HCT116 (cell line): ENCODE measurements around the gene GMPPA. TPM values are rescaled to one million over a fixed set of nuclear protein-coding genes. Genes with fewer than 3 reads are reported as not detected.

Experiments used
- ATAC-seq: fragments of 200-7000 bp; cut with Tn5 transposase; 2 replicates; pipeline ENCODE4 v1.9.1; 2020; ENCODE audit warnings: mild to moderate bottlenecking, moderate library complexity
- BruUV-seq: library from RNA; stranded (reverse); fragments of 400-500 nt; replicated peaks from 2 replicates; lab custom pipeline; 2021; lab: Mats Ljungman, UMichigan
- CTCF ChIA-PET: fragments of 300-600 bp; sonication (Branson Sonifier 250); formaldehyde crosslinking; loops from one replicate; lab custom pipeline; 2021; ENCODE audit warnings: antibody characterized with exemption; lab: Charles Lee
- POLR2A ChIA-PET: fragments of 300-600, 350-600 bp; sonication (Branson Sonifier 250); formaldehyde crosslinking; loops from one replicate; lab custom pipeline; 2021; ENCODE audit warnings: antibody characterized with exemption; lab: Charles Lee
- RAD21 ChIA-PET, 2 experiments: fragments of 300-600 bp; sonication (Branson Sonifier 250); formaldehyde crosslinking; loops; one replicate each; lab custom pipeline; 2023; ENCODE audit warnings: low total read pairs in 2 of 2; ENCODE audit not compliant: uncharacterized antibody in 2 of 2, unreplicated experiment in 2 of 2, low non-redundant PET in 1 of 2; lab: Charles Lee
- DNase-seq: peaks from one replicate; pipeline ENCODE4 v3.0.0-alpha.2; 2010; ENCODE audit warnings: low read depth, low spot score
- H2AFZ ChIP-seq: fragments of 200-600 bp; shearing (Covaris generic), sonication (generic); 2 replicates; pipeline ENCODE4 v1.6.1; 2017; ENCODE audit warnings: low read depth, mixed run types, mixed read lengths, antibody characterized with exemption, low read length; ENCODE audit not compliant: poor library complexity, severe bottlenecking
- H3K27ac ChIP-seq: 2 replicates; pipeline ENCODE4 v1.5.1; 2012; ENCODE audit warnings: low read depth, low read length
- H3K27me3 ChIP-seq: fragments of 200-600 bp; sonication (generic); 2 replicates; pipeline ENCODE4 v1.6.1; 2016; ENCODE audit warnings: mixed run types, low read length, mixed read lengths; ENCODE audit not compliant: insufficient read depth
- H3K36me3 ChIP-seq, 2 experiments: fragments of 200-500 bp in 1 of 2; fragments of 200-600 bp in 1 of 2; sonication (Bioruptor generic) in 1 of 2; sonication (generic) in 1 of 2; 2 replicates each; pipeline versions ENCODE4 v1.5.1 to v1.6.1; 2014 to 2016; ENCODE audit warnings: low read length in 2 of 2, inconsistent platforms in 1 of 2, mixed read lengths in 1 of 2, mixed run types in 1 of 2; ENCODE audit not compliant: insufficient read depth in 2 of 2, control insufficient read depth in 1 of 2
- H3K4me1 ChIP-seq, 2 experiments: fragments of 200-600 bp in 1 of 2; sonication (generic) in 1 of 2; 2 replicates each; pipeline versions ENCODE4 v1.5.1 to v1.6.1; 2012 to 2017; ENCODE audit warnings: low read length in 2 of 2, inconsistent platforms in 1 of 2, mild to moderate bottlenecking in 1 of 2, mixed read lengths in 1 of 2, mixed run types in 1 of 2, moderate library complexity in 1 of 2; ENCODE audit not compliant: insufficient read depth in 2 of 2, control insufficient read depth in 1 of 2
- H3K4me2 ChIP-seq: fragments of 200-600 bp; sonication (generic); 2 replicates; pipeline ENCODE4 v1.6.1; 2017; ENCODE audit warnings: mixed run types, low read length, mixed read lengths
- H3K4me3 ChIP-seq, 2 experiments: fragments of 200-600 bp in 1 of 2; sonication (generic) in 1 of 2; replicated peaks in 1 of 2; 2 replicates each; pipeline ENCODE4 v1.5.1; 2011 to 2016; ENCODE audit warnings: low read length in 2 of 2, control low read depth in 1 of 2, low read depth in 1 of 2, mild to moderate bottlenecking in 1 of 2, mixed read lengths in 1 of 2, mixed run types in 1 of 2
- H3K79me2 ChIP-seq: fragments of 200-600 bp; sonication (generic); 2 replicates; pipeline ENCODE4 v1.6.1; 2017; ENCODE audit warnings: mild to moderate bottlenecking, mixed run types, low read length, moderate library complexity, mixed read lengths; ENCODE audit not compliant: insufficient read depth
- H3K9ac ChIP-seq: fragments of 200-600 bp; sonication (generic); 2 replicates; pipeline ENCODE4 v1.6.1; 2016; ENCODE audit warnings: low read length, mixed read lengths
- H3K9me2 ChIP-seq: fragments of 200-600 bp; sonication (generic), shearing (Covaris generic); 2 replicates; pipeline ENCODE4 v1.6.1; 2017; ENCODE audit warnings: mixed run types, mild to moderate bottlenecking, moderate library complexity; ENCODE audit not compliant: insufficient read depth
- H3K9me3 ChIP-seq, 2 experiments: fragments of 200-500 bp in 1 of 2; fragments of 200-600 bp in 1 of 2; sonication (Bioruptor generic) in 1 of 2; sonication (generic) in 1 of 2; 2 replicates each; pipeline ENCODE4 v1.6.1; 2014 to 2017; ENCODE audit warnings: low read length in 2 of 2, mixed read lengths in 2 of 2, inconsistent platforms in 1 of 2, low read depth in 1 of 2, mild to moderate bottlenecking in 1 of 2, mixed run types in 1 of 2, moderate library complexity in 1 of 2; ENCODE audit not compliant: control insufficient read depth in 1 of 2, insufficient read depth in 1 of 2
- H4K20me1 ChIP-seq: fragments of 200-600 bp; sonication (generic), shearing (Covaris generic); 2 replicates; pipeline ENCODE4 v1.6.1; 2017; ENCODE audit warnings: mixed run types, mild to moderate bottlenecking, moderate library complexity; ENCODE audit not compliant: insufficient read depth
- ATF3 ChIP-seq: IDR thresholded peaks from 2 replicates; pipeline ENCODE4 v1.6.1; 2012
- CEBPB ChIP-seq: IDR thresholded peaks from 2 replicates; pipeline ENCODE4 v1.6.1; 2012; ENCODE audit warnings: low read depth
- EZH2 ChIP-seq: fragments of 200-600 bp; sonication (generic); IDR thresholded peaks from 2 replicates; pipeline ENCODE4 v1.6.1; 2017; ENCODE audit warnings: antibody characterized with exemption, mixed run types
- FOSL1 ChIP-seq: IDR thresholded peaks from 2 replicates; pipeline ENCODE4 v1.6.1; 2012; ENCODE audit warnings: low read depth
- MAX ChIP-seq: IDR thresholded peaks from 2 replicates; pipeline ENCODE4 v1.6.1; 2012
- REST ChIP-seq: IDR thresholded peaks from 2 replicates; pipeline ENCODE4 v1.6.1; 2012; ENCODE audit warnings: low read depth
- YY1 ChIP-seq: IDR thresholded peaks from 2 replicates; pipeline ENCODE4 v1.6.1; 2011; ENCODE audit warnings: low read length, low read depth, moderate library complexity, mild to moderate bottlenecking; ENCODE audit not compliant: insufficient replicate concordance; ENCODE audit errors: extremely low read depth
- ZBTB33 ChIP-seq: IDR thresholded peaks from 2 replicates; pipeline ENCODE4 v1.6.1; 2011; ENCODE audit warnings: mild to moderate bottlenecking, low read length, moderate library complexity; ENCODE audit not compliant: insufficient replicate concordance; ENCODE audit errors: extremely low read depth
- ZFX ChIP-seq: fragments of 450-650 bp; IDR thresholded peaks from 2 replicates; pipeline ENCODE4 v1.6.1; 2017
- ZNF274 ChIP-seq: fragments of 200-500 bp; sonication (Bioruptor generic); IDR thresholded peaks from 2 replicates; pipeline ENCODE4 v1.6.1; 2014; ENCODE audit warnings: mild to moderate bottlenecking, low read depth, low read length, inconsistent platforms
- intact Hi-C: fragments of 100-400 bp; cut with micrococcal nuclease; formaldehyde crosslinking; loops from 2 replicates; pipeline ENCODE4 v1.10.0; 2022
- total RNA-seq: library from RNA; stranded (reverse); gene quantifications from one replicate; pipeline ENCODE4 v1.2.1, GENCODE V29; 2021; ENCODE audit not compliant: unreplicated experiment

Gene GMPPA
- total RNA-seq, 1 experiment from 2014 or later = 71.8 TPM

GRCh38 chr2:219526320-219527075 lies 27.8 kb downstream of the GMPPA start:
- Histone ChIP-seq H3K9ac (no peak overlapping the region), H3K27ac (no peak overlapping the region), H3K4me2 (no peak overlapping the region), H3K27me3 (no peaks in the 10 kb centered on the region), H3K9me2 (no peaks in the 10 kb centered on the region), H2AFZ (no peak overlapping the region), H3K36me3 (no peaks in the 10 kb centered on the region), H3K4me3 (no peak overlapping the region), H3K9me3 (no peaks in the 10 kb centered on the region), H4K20me1 (no peaks in the 10 kb centered on the region), H3K79me2 (no peaks in the 10 kb centered on the region), H3K4me1 (peaks cover 28 to 61% of the 10 kb centered on the region in 2 experiments)
- ChIA-PET POLR2A (interaction anchor here (1.4 kb wide), 1 partner anchor 29 kb away, joined by 3 read pairs; no protein-coding TSS in a partner anchor), CTCF (interaction anchor here (1.7 to 7.7 kb wide), 4 partner anchors 27 to 123 kb away, joined by 6 to 109 read pairs (median 75); partner anchors contain the start of gene GMPPA), RAD21 (no interaction called here)
- no peak for DNase-seq
- BruUV-seq = no TSS peak
- intact Hi-C loops = no loop called here
- no peak for ATAC-seq
- TF ChIP-seq REST (no peak), CEBPB (no peak), ZNF274 (no peak)

GRCh38 chr2:219527076-219527394 lies 28.3 kb downstream of the GMPPA start:
- RAD21 ChIA-PET = no interaction called here
- DNase-seq (no peak), ATAC-seq (no peak)
- no peaks in the 10 kb centered on the region for H4K20me1 ChIP-seq
- no peaks in the 10 kb centered on the region for H3K79me2 ChIP-seq
- CTCF ChIA-PET = interaction anchor here (1.8 to 7.7 kb wide), 5 partner anchors 17 to 139 kb away, joined by 9 to 109 read pairs (median 47); partner anchors contain the start of genes DNPEP and GMPPA
- no peak overlapping the region for H3K9ac ChIP-seq
- H3K27ac ChIP-seq = no peak overlapping the region
- no peaks in the 10 kb centered on the region for H3K9me2 ChIP-seq
- no peaks in the 10 kb centered on the region for H3K27me3 ChIP-seq
- H3K9me3 ChIP-seq = no peaks in the 10 kb centered on the region
- intact Hi-C loops = no loop called here
- no TSS peak for BruUV-seq
- peaks cover 22 to 56% of the 10 kb centered on the region in 2 experiments for H3K4me1 ChIP-seq
- H3K36me3 ChIP-seq = no peaks in the 10 kb centered on the region
- H2AFZ ChIP-seq = no peak overlapping the region
- POLR2A ChIA-PET = interaction anchor here (1.4 kb wide), 1 partner anchor 29 kb away, joined by 3 read pairs; no protein-coding TSS in a partner anchor
- no peak overlapping the region for H3K4me2 ChIP-seq
- no peak overlapping the region for H3K4me3 ChIP-seq
- TF ChIP-seq MAX (no peak), ATF3 (no peak), FOSL1 (no peak), ZFX (no peak), ZBTB33 (no peak), EZH2 (no peak), YY1 (no peak)
